ENCODE data around the gene CES3. TPM values are rescaled to one million over a fixed set of nuclear protein-coding genes. Genes with fewer than 3 reads are reported as not detected.

The CES3 gene
- total RNA-seq, 4 donors from 2014 or later: 1.4 to 2.2 (median 1.5) TPM; not detected in 1

- H3K36me3 ChIP-seq: no peaks in the 10 kb centered on the region
- H3K27ac ChIP-seq: no peak overlapping the region
- no peaks in the 10 kb centered on the region for H3K9me3 ChIP-seq
- no peak for TF ChIP-seq POLR2A (IDR thresholded peaks at IDR 0.05)
- no peak for TF ChIP-seq CTCF (IDR thresholded peaks at IDR 0.05)
- no peak for TF ChIP-seq POLR2AphosphoS5 (IDR thresholded peaks at IDR 0.05)
- no peak for TF ChIP-seq EP300 (IDR thresholded peaks at IDR 0.05)
- DNase-seq (ENCODE audit: low spot score in 2 of 2): no peak
- peaks cover 13% of the 10 kb centered on the region for H3K4me1 ChIP-seq
- H3K4me3 ChIP-seq: no peak overlapping the region
- peaks cover 32% of the 10 kb centered on the region for H3K27me3 ChIP-seq
- WGBS: 38% methylated on average over 2 of the region's 2 CpGs
Measured at GRCh38 chr16:66920299-66920590, 40.8 kb upstream of the CES3 start.

GRCh38 chr16:66920924-66921680 lies 40.0 kb upstream of the CES3 start:
- TF ChIP-seq POLR2AphosphoS5 (IDR thresholded peaks at IDR 0.05) (no peak), EP300 (IDR thresholded peaks at IDR 0.05) (no peak), CTCF (IDR thresholded peaks at IDR 0.05) (no peak), POLR2A (IDR thresholded peaks at IDR 0.05) (no peak)
- H3K36me3 ChIP-seq: no peaks in the 10 kb centered on the region
- no peak overlapping the region for H3K27ac ChIP-seq
- no peak for DNase-seq (ENCODE audit: low spot score in 2 of 2)
- no peak overlapping the region for H3K4me3 ChIP-seq
- peaks cover 35% of the 10 kb centered on the region for H3K27me3 ChIP-seq
- H3K4me1 ChIP-seq: peaks cover 21% of the 10 kb centered on the region
- 80% methylated on average over 7 of the region's 9 CpGs for WGBS
- H3K9me3 ChIP-seq: no peaks in the 10 kb centered on the region

- no peak for DNase-seq (ENCODE audit: low spot score in 2 of 2)
- peaks cover 35% of the 10 kb centered on the region for H3K27me3 ChIP-seq
- no peak for TF ChIP-seq EP300 (IDR thresholded peaks at IDR 0.05)
- TF ChIP-seq POLR2A (IDR thresholded peaks at IDR 0.05): no peak
- TF ChIP-seq CTCF (IDR thresholded peaks at IDR 0.05): no peak
- TF ChIP-seq POLR2AphosphoS5 (IDR thresholded peaks at IDR 0.05): no peak
- H3K9me3 ChIP-seq: no peaks in the 10 kb centered on the region
- H3K4me3 ChIP-seq: no peak overlapping the region
- no peaks in the 10 kb centered on the region for H3K36me3 ChIP-seq
- no peak overlapping the region for H3K27ac ChIP-seq
- peaks cover 28% of the 10 kb centered on the region for H3K4me1 ChIP-seq
- 69% methylated on average over 12 of the region's 42 CpGs for WGBS
Measured at GRCh38 chr16:66921729-66922450, 39.2 kb upstream of the CES3 start.

- no peak for TF ChIP-seq EP300 (IDR thresholded peaks at IDR 0.05)
- no peak for TF ChIP-seq POLR2A (IDR thresholded peaks at IDR 0.05)
- 64% methylated on average over 18 of the region's 18 CpGs for WGBS
- peaks cover 40% of the 10 kb centered on the region for H3K4me1 ChIP-seq
- no peaks in the 10 kb centered on the region for H3K9me3 ChIP-seq
- no peaks in the 10 kb centered on the region for H3K36me3 ChIP-seq
- H3K4me3 ChIP-seq: peak overlapping the region; percentile 51
- no peak for DNase-seq (ENCODE audit: low spot score in 2 of 2)
- H3K27me3 ChIP-seq: peaks cover 35% of the 10 kb centered on the region
- no peak overlapping the region for H3K27ac ChIP-seq
Measured at GRCh38 chr16:66923247-66923731, 37.8 kb upstream of the CES3 start.

GRCh38 chr16:66923866-66924265 lies 37.2 kb upstream of the CES3 start:
- no peaks in the 10 kb centered on the region for H3K36me3 ChIP-seq
- peaks cover 41% of the 10 kb centered on the region for H3K4me1 ChIP-seq
- no peak for TF ChIP-seq POLR2A (IDR thresholded peaks at IDR 0.05)
- no peak for TF ChIP-seq CTCF (IDR thresholded peaks at IDR 0.05)
- no peak for TF ChIP-seq EP300 (IDR thresholded peaks at IDR 0.05)
- no peak for TF ChIP-seq POLR2AphosphoS5 (IDR thresholded peaks at IDR 0.05)
- no peak overlapping the region for H3K27ac ChIP-seq
- WGBS: 27% methylated on average over 3 of the region's 3 CpGs
- peak overlapping the region; percentile 51 for H3K4me3 ChIP-seq
- no peak for DNase-seq (ENCODE audit: low spot score in 2 of 2)
- no peaks in the 10 kb centered on the region for H3K9me3 ChIP-seq
- peaks cover 35% of the 10 kb centered on the region for H3K27me3 ChIP-seq
